HL-60 (cell line): ENCODE measurements around the gene IQSEC1.

Experiments
- GABPA ChIP-seq: IDR thresholded peaks from 2 replicates; pipeline ENCODE4 v1.6.1; 2012; ENCODE audit warnings: low read depth
- POLR2AphosphoS5 ChIP-seq: IDR thresholded peaks from 2 replicates; pipeline ENCODE4 v1.6.1; 2012; ENCODE audit warnings: low read depth
- SPI1 ChIP-seq: IDR thresholded peaks from 2 replicates; pipeline ENCODE4 v1.6.1; 2012; ENCODE audit warnings: low read depth, mild to moderate bottlenecking, borderline replicate concordance
- TF ChIP-seq, protein P1 (sequence below): IDR thresholded peaks from one replicate; pipeline ENCODE4 v1.5.1; 2011; ENCODE audit warnings: low read length, control low read depth, inconsistent platforms; ENCODE audit not compliant: insufficient read depth
- TF ChIP-seq, protein P2 (sequence below): IDR thresholded peaks from 2 replicates; pipeline ENCODE4 v1.6.1; 2012; ENCODE audit warnings: low read depth; ENCODE audit not compliant: insufficient replicate concordance

DNA sequence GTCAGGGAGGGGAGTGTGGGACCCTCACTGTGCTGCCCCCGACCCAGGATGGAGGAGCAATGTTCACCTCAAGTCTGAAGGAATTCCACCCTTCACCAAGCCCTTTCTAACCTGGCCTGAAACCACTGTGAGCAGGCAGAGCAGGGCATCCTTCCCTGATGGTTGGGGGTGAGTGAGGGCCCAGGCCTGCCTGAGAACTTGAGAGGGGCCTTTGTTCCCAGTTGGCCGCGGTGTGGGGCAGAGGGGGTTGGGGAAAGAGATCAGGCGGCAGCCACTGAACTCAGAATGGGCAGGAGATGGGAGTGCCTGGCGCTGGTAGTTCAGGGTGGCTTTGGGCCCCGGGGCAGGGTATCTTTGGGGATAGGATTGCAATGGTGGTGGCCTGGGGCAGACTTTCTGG, 128.4 kb downstream of the IQSEC1 start:
- TF ChIP-seq, protein P1, sequence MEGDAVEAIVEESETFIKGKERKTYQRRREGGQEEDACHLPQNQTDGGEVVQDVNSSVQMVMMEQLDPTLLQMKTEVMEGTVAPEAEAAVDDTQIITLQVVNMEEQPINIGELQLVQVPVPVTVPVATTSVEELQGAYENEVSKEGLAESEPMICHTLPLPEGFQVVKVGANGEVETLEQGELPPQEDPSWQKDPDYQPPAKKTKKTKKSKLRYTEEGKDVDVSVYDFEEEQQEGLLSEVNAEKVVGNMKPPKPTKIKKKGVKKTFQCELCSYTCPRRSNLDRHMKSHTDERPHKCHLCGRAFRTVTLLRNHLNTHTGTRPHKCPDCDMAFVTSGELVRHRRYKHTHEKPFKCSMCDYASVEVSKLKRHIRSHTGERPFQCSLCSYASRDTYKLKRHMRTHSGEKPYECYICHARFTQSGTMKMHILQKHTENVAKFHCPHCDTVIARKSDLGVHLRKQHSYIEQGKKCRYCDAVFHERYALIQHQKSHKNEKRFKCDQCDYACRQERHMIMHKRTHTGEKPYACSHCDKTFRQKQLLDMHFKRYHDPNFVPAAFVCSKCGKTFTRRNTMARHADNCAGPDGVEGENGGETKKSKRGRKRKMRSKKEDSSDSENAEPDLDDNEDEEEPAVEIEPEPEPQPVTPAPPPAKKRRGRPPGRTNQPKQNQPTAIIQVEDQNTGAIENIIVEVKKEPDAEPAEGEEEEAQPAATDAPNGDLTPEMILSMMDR: no peak
- TF ChIP-seq POLR2AphosphoS5: no peak
- TF ChIP-seq GABPA: no peak
- TF ChIP-seq, protein P2, sequence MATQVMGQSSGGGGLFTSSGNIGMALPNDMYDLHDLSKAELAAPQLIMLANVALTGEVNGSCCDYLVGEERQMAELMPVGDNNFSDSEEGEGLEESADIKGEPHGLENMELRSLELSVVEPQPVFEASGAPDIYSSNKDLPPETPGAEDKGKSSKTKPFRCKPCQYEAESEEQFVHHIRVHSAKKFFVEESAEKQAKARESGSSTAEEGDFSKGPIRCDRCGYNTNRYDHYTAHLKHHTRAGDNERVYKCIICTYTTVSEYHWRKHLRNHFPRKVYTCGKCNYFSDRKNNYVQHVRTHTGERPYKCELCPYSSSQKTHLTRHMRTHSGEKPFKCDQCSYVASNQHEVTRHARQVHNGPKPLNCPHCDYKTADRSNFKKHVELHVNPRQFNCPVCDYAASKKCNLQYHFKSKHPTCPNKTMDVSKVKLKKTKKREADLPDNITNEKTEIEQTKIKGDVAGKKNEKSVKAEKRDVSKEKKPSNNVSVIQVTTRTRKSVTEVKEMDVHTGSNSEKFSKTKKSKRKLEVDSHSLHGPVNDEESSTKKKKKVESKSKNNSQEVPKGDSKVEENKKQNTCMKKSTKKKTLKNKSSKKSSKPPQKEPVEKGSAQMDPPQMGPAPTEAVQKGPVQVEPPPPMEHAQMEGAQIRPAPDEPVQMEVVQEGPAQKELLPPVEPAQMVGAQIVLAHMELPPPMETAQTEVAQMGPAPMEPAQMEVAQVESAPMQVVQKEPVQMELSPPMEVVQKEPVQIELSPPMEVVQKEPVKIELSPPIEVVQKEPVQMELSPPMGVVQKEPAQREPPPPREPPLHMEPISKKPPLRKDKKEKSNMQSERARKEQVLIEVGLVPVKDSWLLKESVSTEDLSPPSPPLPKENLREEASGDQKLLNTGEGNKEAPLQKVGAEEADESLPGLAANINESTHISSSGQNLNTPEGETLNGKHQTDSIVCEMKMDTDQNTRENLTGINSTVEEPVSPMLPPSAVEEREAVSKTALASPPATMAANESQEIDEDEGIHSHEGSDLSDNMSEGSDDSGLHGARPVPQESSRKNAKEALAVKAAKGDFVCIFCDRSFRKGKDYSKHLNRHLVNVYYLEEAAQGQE: no peak
- TF ChIP-seq SPI1: no peak
